Subcutaneous abdominal adipose tissue (tissue), 5 donors: ENCODE measurements around the gene CASP6.

ENCODE experiments used
- H3K27ac ChIP-seq: one replicate; pipeline ENCODE4 v1.7.0; 2013; ENCODE audit warnings: low read depth, mild to moderate bottlenecking, inconsistent platforms, low read length, moderate library complexity
- H3K27me3 ChIP-seq, 5 donors: one replicate each; pipeline ENCODE4 v1.7.0; 2013; ENCODE audit warnings: low read length in 5 of 5, inconsistent platforms in 1 of 5; ENCODE audit not compliant: control insufficient read depth in 5 of 5, insufficient read depth in 4 of 5
- H3K36me3 ChIP-seq, 5 donors: one replicate each; pipeline ENCODE4 v1.7.0; 2013; ENCODE audit warnings: low read length in 5 of 5; ENCODE audit not compliant: control insufficient read depth in 5 of 5, insufficient read depth in 5 of 5
- H3K4me1 ChIP-seq, 5 donors: one replicate each; pipeline ENCODE4 v1.7.0; 2013; ENCODE audit warnings: low read length in 5 of 5, mild to moderate bottlenecking in 3 of 5, moderate library complexity in 1 of 5; ENCODE audit not compliant: control insufficient read depth in 5 of 5, insufficient read depth in 5 of 5
- H3K4me3 ChIP-seq, 5 donors: one replicate each; pipeline ENCODE4 v1.7.0; 2013; ENCODE audit warnings: low read length in 5 of 5, low read depth in 1 of 5
- H3K9ac ChIP-seq, 5 donors: one replicate each; pipeline ENCODE4 v1.7.0; 2013; ENCODE audit warnings: low read length in 5 of 5, mild to moderate bottlenecking in 4 of 5, moderate library complexity in 3 of 5
- H3K9me3 ChIP-seq, 5 donors: one replicate each; pipeline ENCODE4 v1.7.0; 2013; ENCODE audit warnings: low read length in 5 of 5; ENCODE audit not compliant: control insufficient read depth in 5 of 5
- donor health status: healthy.
- donor health status: healthy.
- donor health status: healthy.
- donor health status: healthy.
- donor health status: healthy.

Gene CASP6

GRCh38 chr4:109655396-109655795, 47.8 kb downstream of the CASP6 start:
- Histone ChIP-seq H3K4me3 (no peak overlapping the region), H3K27me3 (no peaks in the 10 kb centered on the region), H3K4me1 (no peaks in the 10 kb centered on the region), H3K27ac (no peak overlapping the region), H3K9me3 (peaks cover 0 to 12% (median 7%) of the 10 kb centered on the region in 5 donors), H3K36me3 (peaks cover 0 to 3% (median 0%) of the 10 kb centered on the region in 5 donors), H3K9ac (no peak overlapping the region)

- Histone ChIP-seq H3K27ac (no peak overlapping the region), H3K27me3 (no peaks in the 10 kb centered on the region), H3K9me3 (peaks cover 0 to 15% (median 11%) of the 10 kb centered on the region in 5 donors), H3K4me1 (no peaks in the 10 kb centered on the region), H3K36me3 (peaks cover 0 to 4% (median 0%) of the 10 kb centered on the region in 5 donors), H3K4me3 (no peak overlapping the region), H3K9ac (no peak overlapping the region)
Observed at GRCh38 chr4:109649872-109650271, 53.4 kb downstream of the CASP6 start.

GRCh38 chr4:109648997-109649575, 54.2 kb downstream of the CASP6 start:
- Histone ChIP-seq H3K36me3 (peaks cover 0 to 4% (median 0%) of the 10 kb centered on the region in 5 donors), H3K27me3 (no peaks in the 10 kb centered on the region), H3K27ac (no peak overlapping the region), H3K9ac (no peak overlapping the region), H3K9me3 (peaks cover 0 to 15% (median 11%) of the 10 kb centered on the region in 5 donors), H3K4me3 (no peak overlapping the region), H3K4me1 (no peaks in the 10 kb centered on the region)

GRCh38 chr4:109648266-109648996, 54.8 kb downstream of the CASP6 start:
- H3K9me3 ChIP-seq, result peaks cover 0 to 15% (median 11%) of the 10 kb centered on the region in 5 donors
- H3K27me3 ChIP-seq, result no peaks in the 10 kb centered on the region
- H3K4me1 ChIP-seq, result no peaks in the 10 kb centered on the region
- H3K4me3 ChIP-seq, result no peak overlapping the region
- H3K27ac ChIP-seq, result no peak overlapping the region
- H3K36me3 ChIP-seq, result peaks cover 0 to 4% (median 0%) of the 10 kb centered on the region in 5 donors
- no peak overlapping the region for H3K9ac ChIP-seq

- H3K27me3 ChIP-seq, result no peaks in the 10 kb centered on the region
- no peak overlapping the region for H3K9ac ChIP-seq
- H3K27ac ChIP-seq, result no peak overlapping the region
- no peaks in the 10 kb centered on the region for H3K4me1 ChIP-seq
- no peak overlapping the region for H3K4me3 ChIP-seq
- H3K9me3 ChIP-seq, result peaks cover 0 to 5% (median 4%) of the 10 kb centered on the region in 5 donors
- H3K36me3 ChIP-seq, result peaks cover 0 to 4% (median 0%) of the 10 kb centered on the region in 5 donors
Observed at GRCh38 chr4:109645874-109646710, 57.2 kb downstream of the CASP6 start.

GRCh38 chr4:109640644-109641043, 62.6 kb downstream of the CASP6 start:
- Histone ChIP-seq H3K4me3 (no peak overlapping the region), H3K9ac (no peak overlapping the region), H3K9me3 (peaks cover 0 to 9% (median 0%) of the 10 kb centered on the region in 5 donors), H3K36me3 (no peaks in the 10 kb centered on the region), H3K4me1 (no peaks in the 10 kb centered on the region), H3K27me3 (no peaks in the 10 kb centered on the region), H3K27ac (no peak overlapping the region)
